Epithelial cell of esophagus (primary cell): ENCODE results near the gene PRDM16.

ENCODE experiments used
- DNase-seq: peaks from one replicate; pipeline ENCODE4 v3.0.0; 2010; ENCODE audit warnings: low read depth
- H3K4me3 ChIP-seq: 2 replicates; pipeline ENCODE4 v1.5.1; 2011; ENCODE audit warnings: mild to moderate bottlenecking, low read length, control low read depth
- CTCF ChIP-seq: IDR thresholded peaks from 2 replicates; pipeline ENCODE4 v1.5.1; 2011; ENCODE audit warnings: low read depth, mild to moderate bottlenecking, low read length, control low read depth, inconsistent platforms; ENCODE audit not compliant: insufficient read depth; ENCODE audit errors: missing control alignments

PRDM16 gene

GRCh38 chr1:3073489-3074296 is 4.7 kb downstream of the PRDM16 start:
- TF ChIP-seq CTCF, result no peak
- H3K4me3 ChIP-seq, result no peak overlapping the region
- DNase-seq, result no peak

GRCh38 chr1:3074297-3074741 is 5.3 kb downstream of the PRDM16 start:
- no peak for DNase-seq
- TF ChIP-seq CTCF, result no peak
- H3K4me3 ChIP-seq, result no peak overlapping the region

GRCh38 chr1:3074800-3075199 is 5.8 kb downstream of the PRDM16 start:
- TF ChIP-seq CTCF, result no peak
- H3K4me3 ChIP-seq, result no peak overlapping the region
- DNase-seq, result no peak

- no peak overlapping the region for H3K4me3 ChIP-seq
- no peak for DNase-seq
- no peak for TF ChIP-seq CTCF
Measured at GRCh38 chr1:3075666-3076362, 6.8 kb downstream of the PRDM16 start.

- DNase-seq, result no peak
- H3K4me3 ChIP-seq, result no peak overlapping the region
- no peak for TF ChIP-seq CTCF
Measured at GRCh38 chr1:3076363-3076740, 7.3 kb downstream of the PRDM16 start.

GRCh38 chr1:3077081-3077480 is 8.1 kb downstream of the PRDM16 start:
- no peak for TF ChIP-seq CTCF
- H3K4me3 ChIP-seq, result no peak overlapping the region
- no peak for DNase-seq
